ENCODE data around the gene RAB36. TPM values are rescaled to one million over a fixed set of nuclear protein-coding genes. Genes with fewer than 3 reads are reported as not detected.
A peak's percentile ranks its signal among the peaks of the same experiment; 100 is the strongest.

Gene RAB36
- total RNA-seq, 1 experiment from 2014 or later, result 1.4 TPM

- H3K27ac Mint-ChIP-seq, result peak overlapping the region in 1 of 3 experiments; percentile 68; a peak in 2 of 7 replicates
- no peak overlapping the region for H2BK20ac ChIP-seq (ENCODE audit: low read depth, low read length, poor library complexity, severe bottlenecking)
- H2AFZ ChIP-seq (ENCODE audit: low read length), result no peak overlapping the region
- H4K91ac ChIP-seq (ENCODE audit: insufficient read length, low read depth, low read length), result no peak overlapping the region
- H3K4ac ChIP-seq (ENCODE audit: low read depth, low read length), result no peak overlapping the region
- no peaks in the 10 kb centered on the region for H3K79me2 ChIP-seq (ENCODE audit: insufficient read depth, low read length)
- no peak overlapping the region for H3T11ph ChIP-seq (ENCODE audit: low read length)
- H3K79me1 ChIP-seq (ENCODE audit: insufficient read depth, low read depth, low read length, poor library complexity, severe bottlenecking), result no peaks in the 10 kb centered on the region
- H3K4me2 ChIP-seq (ENCODE audit: insufficient read depth, insufficient read length, low read length), result no peak overlapping the region
- no peaks in the 10 kb centered on the region for H3K4me1 ChIP-seq (ENCODE audit: insufficient read depth, low read length)
- H3K9ac ChIP-seq (ENCODE audit: extremely low read depth, insufficient read length, low read length), result no peak overlapping the region
- no peak overlapping the region for H3K27ac ChIP-seq (ENCODE audit: insufficient read length, low read depth, low read length)
- H3K4me3 Mint-ChIP-seq, result no peak overlapping the region
- H3K36me3 Mint-ChIP-seq (ENCODE audit: insufficient read depth in 1 of 3, low read depth in 3 of 3), result no peaks in the 10 kb centered on the region
- H2BK120ac ChIP-seq (ENCODE audit: low read depth, low read length, poor library complexity, severe bottlenecking), result no peak overlapping the region
- no peak overlapping the region for H2BK15ac ChIP-seq (ENCODE audit: low read depth, low read length)
- no peak overlapping the region for H2BK12ac ChIP-seq (ENCODE audit: insufficient read length, low read depth, low read length)
- peaks cover 25% of the 10 kb centered on the region for H3K27me3 Mint-ChIP-seq (ENCODE audit: low read depth)
- no CpG with 5 or more reads among the region's 5 CpGs for WGBS (ENCODE audit: extremely low coverage, insufficient read length, low lambda C conversion rate)
- H2AK5ac ChIP-seq (ENCODE audit: insufficient read length, low read length), result no peak overlapping the region
- no peak overlapping the region for H4K8ac ChIP-seq (replicated peaks; ENCODE audit: insufficient read length, low read depth, low read length)
- no peaks in the 10 kb centered on the region for H3K9me3 Mint-ChIP-seq
- H3K23ac ChIP-seq (ENCODE audit: insufficient read length, low read depth, low read length), result no peak overlapping the region
- H2BK5ac ChIP-seq (ENCODE audit: insufficient read length, low read length), result no peak overlapping the region
- no peak overlapping the region for H3K14ac ChIP-seq (ENCODE audit: insufficient read depth, low read length)
- H4K20me1 ChIP-seq (ENCODE audit: control insufficient read depth, insufficient read depth, insufficient read length), result no peaks in the 10 kb centered on the region
- no peak overlapping the region for H4K5ac ChIP-seq (ENCODE audit: insufficient read length, low read depth, low read length)
- TF ChIP-seq CTCF (conservative IDR thresholded peaks at IDR 0.05), result no peak
- no peak overlapping the region for H3K56ac ChIP-seq (ENCODE audit: insufficient read length, low read depth, low read length)
- no peaks in the 10 kb centered on the region for H3K9me3 ChIP-seq (ENCODE audit: control insufficient read depth, low read depth, low read length)
- no peak overlapping the region for H3K18ac ChIP-seq (ENCODE audit: insufficient read length, low read depth, low read length)
- no peaks in the 10 kb centered on the region; the same call in 1 of the 2 replicates for H3K27me3 ChIP-seq (ENCODE audit: insufficient read depth, low read length)
- no peak for DNase-seq
- H3K4me1 Mint-ChIP-seq, result peaks cover 4% of the 10 kb centered on the region in 2 experiments; a peak in 3 of 4 replicates
- no peaks in the 10 kb centered on the region for H3K23me2 ChIP-seq (ENCODE audit: insufficient read length, low read depth, low read length, poor library complexity, severe bottlenecking)
These were observed 35.8 kb upstream of the RAB36 start for GRCh38 chr22:23109441-23109978.
